Panc1 (cell line): ENCODE measurements around the gene SLC51A. TPM values are rescaled to one million over a fixed set of nuclear protein-coding genes. Genes with fewer than 3 reads are reported as not detected.

Experiments
- ATAC-seq: fragments of 200-7000 bp; cut with Tn5 transposase; 2 replicates; pipeline ENCODE4 v1.9.1; 2020; ENCODE audit warnings: mild to moderate bottlenecking, moderate library complexity
- BruUV-seq: library from RNA; stranded (reverse); fragments of 400-500 nt; replicated peaks from 2 replicates; lab custom pipeline; 2021; lab: Mats Ljungman, UMichigan
- CTCF ChIA-PET: fragments of 300-600 bp; sonication (Branson Sonifier 250); formaldehyde crosslinking; loops from one replicate; lab custom pipeline; 2022; ENCODE audit warnings: antibody characterized with exemption; lab: Charles Lee
- POLR2A ChIA-PET: fragments of 300-600 bp; sonication (Branson Sonifier 250); formaldehyde crosslinking; loops from one replicate; lab custom pipeline; 2022; ENCODE audit warnings: antibody characterized with exemption; lab: Charles Lee
- DNase-seq: peaks from one replicate; pipeline ENCODE4 v3.0.0-alpha.2; 2010; ENCODE audit warnings: low read depth, low spot score
- H3K27ac ChIP-seq: 2 replicates; pipeline ENCODE4 v1.5.1; 2011; ENCODE audit warnings: mild to moderate bottlenecking, low read length, inconsistent platforms
- H3K27me3 ChIP-seq: fragments of 200-500 bp; sonication (Bioruptor generic); 2 replicates; pipeline ENCODE4 v1.6.0; 2014; ENCODE audit warnings: low read length, inconsistent platforms; ENCODE audit not compliant: control insufficient read depth, insufficient read depth
- H3K36me3 ChIP-seq: fragments of 200-500 bp; sonication (Bioruptor generic); 2 replicates; pipeline ENCODE4 v1.5.1; 2014; ENCODE audit warnings: inconsistent platforms, mild to moderate bottlenecking, low read length, moderate library complexity; ENCODE audit not compliant: control insufficient read depth, insufficient read depth
- H3K4me1 ChIP-seq: 2 replicates; pipeline ENCODE4 v1.5.1; 2011; ENCODE audit warnings: inconsistent platforms, mild to moderate bottlenecking, low read length, moderate library complexity; ENCODE audit not compliant: control insufficient read depth, insufficient read depth
- H3K4me3 ChIP-seq, 2 experiments: 2 replicates each; pipeline ENCODE4 v1.5.1; 2011 to 2012; ENCODE audit warnings: low read depth in 2 of 2, low read length in 2 of 2, mild to moderate bottlenecking in 2 of 2, inconsistent platforms in 1 of 2, moderate library complexity in 1 of 2
- H3K9me3 ChIP-seq: fragments of 200-500 bp; sonication (Bioruptor generic); 2 replicates; pipeline ENCODE4 v1.5.1; 2014; ENCODE audit warnings: low read depth, mild to moderate bottlenecking, inconsistent platforms, low read length, moderate library complexity; ENCODE audit not compliant: control insufficient read depth, insufficient read depth
- POLR2AphosphoS5 ChIP-seq: IDR thresholded peaks from 2 replicates; pipeline ENCODE4 v1.6.1; 2012; ENCODE audit warnings: mild to moderate bottlenecking, low read depth, low read length, moderate library complexity
- SIN3A ChIP-seq: IDR thresholded peaks from 2 replicates; pipeline ENCODE4 v1.6.1; 2012; ENCODE audit warnings: low read depth, mild to moderate bottlenecking, low read length, moderate library complexity, borderline replicate concordance; ENCODE audit not compliant: insufficient read depth
- TCF7L2 ChIP-seq: IDR thresholded peaks from 2 replicates; pipeline ENCODE4 v1.6.1; 2011; ENCODE audit warnings: mild to moderate bottlenecking, low read depth, low read length, inconsistent platforms
- in situ Hi-C: cut with HindIII; loops from 2 replicates; pipeline ENCODE4 v1.10.0; 2016; ENCODE audit warnings: low sequenced_read_pairs, low pct_unique_long_range_greater_than_20kb
- intact Hi-C: fragments of 100-400 bp; cut with micrococcal nuclease; formaldehyde crosslinking; loops from one replicate; pipeline ENCODE4 v1.10.0; 2022; ENCODE audit not compliant: unreplicated experiment
- total RNA-seq: library from RNA; stranded (reverse); gene quantifications from one replicate; pipeline ENCODE4 v1.2.1, GENCODE V29; 2021; ENCODE audit not compliant: unreplicated experiment
- TF ChIP-seq, protein P1 (sequence below), 2 experiments: IDR thresholded peaks; 2 replicates each; pipeline ENCODE4 v1.6.1; 2011 to 2012; ENCODE audit warnings: low read depth in 2 of 2, control low read depth in 1 of 2, low read length in 1 of 2, mild to moderate bottlenecking in 1 of 2, moderate library complexity in 1 of 2; ENCODE audit not compliant: insufficient read depth in 1 of 2
- TF ChIP-seq, protein P2 (sequence below): fragments of 450-650 bp; IDR thresholded peaks from 2 replicates; pipeline ENCODE4 v1.5.1; 2017; ENCODE audit warnings: mild to moderate bottlenecking

SLC51A gene
- total RNA-seq, 1 experiment from 2014 or later = not detected

DNA sequence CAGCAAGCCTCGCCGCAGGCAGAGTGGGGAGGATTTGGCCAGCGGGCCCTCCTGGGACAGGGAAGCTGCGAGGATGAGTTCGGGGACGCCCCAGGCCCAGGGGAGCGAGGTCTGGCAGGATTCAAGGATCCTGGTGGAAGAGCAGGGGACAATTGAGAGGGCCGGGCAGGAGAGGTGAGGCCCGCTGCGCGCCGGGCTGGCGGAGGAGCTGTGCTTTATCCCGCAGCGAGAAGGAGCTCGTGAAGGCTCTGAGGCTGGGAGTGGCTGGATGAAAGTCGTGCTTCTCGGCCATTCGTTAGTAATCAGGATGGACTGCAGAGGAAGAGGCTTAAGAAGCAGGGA, 3.6 kb downstream of the SLC51A start:
- in situ Hi-C loops (no loop called here), intact Hi-C loops (no loop called here)
- TF ChIP-seq SIN3A = no peak
- TF ChIP-seq, protein P1, sequence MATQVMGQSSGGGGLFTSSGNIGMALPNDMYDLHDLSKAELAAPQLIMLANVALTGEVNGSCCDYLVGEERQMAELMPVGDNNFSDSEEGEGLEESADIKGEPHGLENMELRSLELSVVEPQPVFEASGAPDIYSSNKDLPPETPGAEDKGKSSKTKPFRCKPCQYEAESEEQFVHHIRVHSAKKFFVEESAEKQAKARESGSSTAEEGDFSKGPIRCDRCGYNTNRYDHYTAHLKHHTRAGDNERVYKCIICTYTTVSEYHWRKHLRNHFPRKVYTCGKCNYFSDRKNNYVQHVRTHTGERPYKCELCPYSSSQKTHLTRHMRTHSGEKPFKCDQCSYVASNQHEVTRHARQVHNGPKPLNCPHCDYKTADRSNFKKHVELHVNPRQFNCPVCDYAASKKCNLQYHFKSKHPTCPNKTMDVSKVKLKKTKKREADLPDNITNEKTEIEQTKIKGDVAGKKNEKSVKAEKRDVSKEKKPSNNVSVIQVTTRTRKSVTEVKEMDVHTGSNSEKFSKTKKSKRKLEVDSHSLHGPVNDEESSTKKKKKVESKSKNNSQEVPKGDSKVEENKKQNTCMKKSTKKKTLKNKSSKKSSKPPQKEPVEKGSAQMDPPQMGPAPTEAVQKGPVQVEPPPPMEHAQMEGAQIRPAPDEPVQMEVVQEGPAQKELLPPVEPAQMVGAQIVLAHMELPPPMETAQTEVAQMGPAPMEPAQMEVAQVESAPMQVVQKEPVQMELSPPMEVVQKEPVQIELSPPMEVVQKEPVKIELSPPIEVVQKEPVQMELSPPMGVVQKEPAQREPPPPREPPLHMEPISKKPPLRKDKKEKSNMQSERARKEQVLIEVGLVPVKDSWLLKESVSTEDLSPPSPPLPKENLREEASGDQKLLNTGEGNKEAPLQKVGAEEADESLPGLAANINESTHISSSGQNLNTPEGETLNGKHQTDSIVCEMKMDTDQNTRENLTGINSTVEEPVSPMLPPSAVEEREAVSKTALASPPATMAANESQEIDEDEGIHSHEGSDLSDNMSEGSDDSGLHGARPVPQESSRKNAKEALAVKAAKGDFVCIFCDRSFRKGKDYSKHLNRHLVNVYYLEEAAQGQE (IDR thresholded peaks at IDR 0.05; ENCODE audit: insufficient read depth in 1 of 2, low read depth in 2 of 2, low read length in 1 of 2) = no peak
- no peak for TF ChIP-seq POLR2AphosphoS5
- TF ChIP-seq TCF7L2 = no peak
- TF ChIP-seq, protein P2, sequence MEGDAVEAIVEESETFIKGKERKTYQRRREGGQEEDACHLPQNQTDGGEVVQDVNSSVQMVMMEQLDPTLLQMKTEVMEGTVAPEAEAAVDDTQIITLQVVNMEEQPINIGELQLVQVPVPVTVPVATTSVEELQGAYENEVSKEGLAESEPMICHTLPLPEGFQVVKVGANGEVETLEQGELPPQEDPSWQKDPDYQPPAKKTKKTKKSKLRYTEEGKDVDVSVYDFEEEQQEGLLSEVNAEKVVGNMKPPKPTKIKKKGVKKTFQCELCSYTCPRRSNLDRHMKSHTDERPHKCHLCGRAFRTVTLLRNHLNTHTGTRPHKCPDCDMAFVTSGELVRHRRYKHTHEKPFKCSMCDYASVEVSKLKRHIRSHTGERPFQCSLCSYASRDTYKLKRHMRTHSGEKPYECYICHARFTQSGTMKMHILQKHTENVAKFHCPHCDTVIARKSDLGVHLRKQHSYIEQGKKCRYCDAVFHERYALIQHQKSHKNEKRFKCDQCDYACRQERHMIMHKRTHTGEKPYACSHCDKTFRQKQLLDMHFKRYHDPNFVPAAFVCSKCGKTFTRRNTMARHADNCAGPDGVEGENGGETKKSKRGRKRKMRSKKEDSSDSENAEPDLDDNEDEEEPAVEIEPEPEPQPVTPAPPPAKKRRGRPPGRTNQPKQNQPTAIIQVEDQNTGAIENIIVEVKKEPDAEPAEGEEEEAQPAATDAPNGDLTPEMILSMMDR = no peak
- no peak overlapping the region for H3K4me3 ChIP-seq
- CTCF ChIA-PET = interaction anchor here (0.6 kb wide), 1 partner anchor 302 kb away, joined by 4 read pairs; no protein-coding TSS in a partner anchor
- ATAC-seq = 0 out of 2 replicates have a peak, but pooled peaks have one; percentile 13
- H3K27me3 ChIP-seq = no peaks in the 10 kb centered on the region
- H3K27ac ChIP-seq = no peak overlapping the region
- H3K4me1 ChIP-seq = peaks cover 4% of the 10 kb centered on the region
- POLR2A ChIA-PET = no interaction called here
- H3K9me3 ChIP-seq = no peaks in the 10 kb centered on the region
- no peak for DNase-seq
- no peaks in the 10 kb centered on the region for H3K36me3 ChIP-seq
- no TSS peak for BruUV-seq

DNA sequence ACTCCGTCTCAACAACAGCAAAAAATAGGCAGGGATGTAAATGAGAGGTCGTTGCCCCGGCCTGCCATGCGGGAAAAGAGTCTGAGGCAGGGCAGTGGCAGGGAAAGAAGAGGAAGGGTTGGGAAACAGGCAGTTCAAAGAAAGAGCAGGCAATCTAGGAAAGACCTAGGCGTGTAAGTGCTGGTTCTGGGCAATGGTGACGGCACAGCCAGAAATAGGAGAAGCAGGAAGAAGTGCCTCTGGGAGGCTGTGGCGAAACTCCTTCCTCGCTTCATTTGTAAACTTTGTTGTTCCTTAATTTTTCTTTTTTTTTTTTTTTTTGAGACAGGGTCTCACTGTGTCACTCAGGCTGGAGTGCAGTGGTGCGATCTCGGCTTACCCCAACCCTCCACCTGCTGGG, 4.3 kb downstream of the SLC51A start:
- in situ Hi-C loops = no loop called here

More for the DNA sequence above, 4.3 kb downstream of the SLC51A start:
- H3K36me3 ChIP-seq = no peaks in the 10 kb centered on the region
- BruUV-seq = no TSS peak
- DNase-seq (no peak), ATAC-seq (no peak)
- no peaks in the 10 kb centered on the region for H3K27me3 ChIP-seq
- CTCF ChIA-PET = interaction anchor here (0.6 to 0.7 kb wide), 4 partner anchors 41 to 314 kb away, joined by 4 to 8 read pairs (median 6); no protein-coding TSS in a partner anchor
- peaks cover 4% of the 10 kb centered on the region for H3K4me1 ChIP-seq
- POLR2A ChIA-PET = interaction anchor here (1.0 kb wide), 1 partner anchor 9 kb away, joined by 4 read pairs; no protein-coding TSS in a partner anchor
- TF ChIP-seq, protein P2 = no peak
- TF ChIP-seq SIN3A (no peak), TCF7L2 (no peak), POLR2AphosphoS5 (no peak)
- TF ChIP-seq, protein P1 (IDR thresholded peaks at IDR 0.05; ENCODE audit: insufficient read depth in 1 of 2, low read depth in 2 of 2, low read length in 1 of 2) = no peak
- H3K4me3 ChIP-seq = no peak overlapping the region
- H3K27ac ChIP-seq = no peak overlapping the region
- intact Hi-C loops = no loop called here
- H3K9me3 ChIP-seq = no peaks in the 10 kb centered on the region
